ENCODE measurements around the gene RBP5.

Gene RBP5, protein sequence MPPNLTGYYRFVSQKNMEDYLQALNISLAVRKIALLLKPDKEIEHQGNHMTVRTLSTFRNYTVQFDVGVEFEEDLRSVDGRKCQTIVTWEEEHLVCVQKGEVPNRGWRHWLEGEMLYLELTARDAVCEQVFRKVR

DNA sequence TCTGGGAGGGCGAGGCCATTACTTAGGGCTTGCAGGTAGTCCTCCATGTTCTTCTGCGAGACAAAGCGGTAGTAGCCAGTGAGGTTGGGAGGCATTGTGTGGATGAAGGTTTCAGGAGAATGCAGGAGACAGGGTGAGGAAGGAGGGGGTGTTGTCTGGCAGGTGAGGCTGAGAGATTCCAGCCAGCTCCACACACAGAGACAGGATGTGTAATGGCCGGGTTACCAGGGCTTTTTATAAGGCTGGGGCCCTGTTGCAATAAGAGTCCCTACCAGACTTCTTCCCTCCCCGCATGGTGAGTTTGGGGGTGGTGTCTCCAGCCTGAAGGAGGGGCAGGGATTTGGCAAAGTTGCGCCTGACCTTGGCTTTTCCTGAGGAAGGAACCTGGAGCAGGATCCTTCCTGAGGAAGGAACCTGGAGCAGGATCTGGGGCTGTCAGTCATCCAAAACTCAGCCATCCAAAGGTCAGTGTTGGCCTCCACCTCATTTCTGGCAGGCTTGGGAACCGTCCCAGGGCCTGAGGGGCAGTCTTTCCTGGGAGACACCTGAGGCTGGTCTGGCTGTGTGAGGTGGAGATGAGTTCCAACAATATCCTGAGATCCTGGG, at the start of gene RBP5:
Gene RBP5 (minus strand): TSS at position 209 of the 606 bp plus-strand sequence. CDS start 114 bp downstream, at position 95.
- DNase-seq: no peak

DNA sequence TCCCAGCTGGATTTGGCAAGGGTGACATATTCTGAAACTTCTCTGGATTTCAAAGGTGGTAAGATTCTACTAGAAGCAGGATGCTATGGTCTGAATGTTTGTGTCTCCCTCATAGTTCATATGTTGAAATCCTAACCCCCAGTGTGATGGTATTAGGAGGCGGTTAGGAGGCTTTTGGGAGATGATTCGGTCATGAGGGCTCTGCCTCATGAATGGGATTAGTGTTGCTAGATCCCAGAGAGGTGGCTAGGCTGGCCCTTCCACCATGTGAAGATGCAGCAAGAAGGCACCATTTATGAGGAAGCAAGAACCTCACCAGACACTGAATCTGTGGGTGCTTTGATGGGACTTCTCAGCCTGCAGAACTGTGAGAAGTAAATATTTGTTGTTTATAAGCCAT, 49.8 kb upstream of the RBP5 start:
- no peak for DNase-seq

DNA sequence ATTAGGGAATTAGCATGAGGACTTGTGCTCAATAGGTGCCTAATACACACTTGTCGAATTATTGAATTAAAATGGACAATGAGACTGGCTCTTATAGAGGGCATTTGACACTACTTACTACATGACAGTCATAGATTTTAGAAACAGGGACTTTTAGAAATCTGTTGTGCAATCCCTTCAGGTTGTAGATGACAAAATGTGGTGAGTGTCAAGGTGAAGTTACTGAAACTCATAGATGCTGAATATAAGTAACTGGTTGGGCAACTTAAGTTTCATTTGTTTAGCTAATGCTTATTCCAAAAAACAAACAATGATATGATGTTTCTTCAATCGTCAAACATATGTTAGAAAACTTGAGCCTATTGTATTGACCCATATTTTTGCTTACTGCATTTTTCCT, 47.9 kb upstream of the RBP5 start:
- DNase-seq: no peak

DNA sequence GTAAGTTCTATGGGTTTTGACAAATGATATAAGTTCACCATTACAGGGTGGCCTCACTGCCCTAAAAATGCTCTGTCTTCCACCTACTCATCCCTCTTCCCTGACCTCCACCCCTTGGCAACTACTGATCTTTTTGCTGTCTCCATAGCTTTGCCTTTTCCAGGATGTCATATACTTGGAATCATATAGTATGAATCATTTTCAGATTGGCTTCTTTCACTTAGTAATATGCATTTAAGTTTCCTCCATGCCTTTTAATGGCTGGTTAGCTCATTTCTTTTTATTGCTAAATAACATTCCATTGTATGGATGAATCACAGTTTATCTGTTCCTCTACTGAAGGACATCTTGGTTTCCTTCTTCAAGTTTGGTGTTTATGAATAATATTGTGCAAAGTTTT, 46.8 kb upstream of the RBP5 start:
- no peak for DNase-seq

DNA sequence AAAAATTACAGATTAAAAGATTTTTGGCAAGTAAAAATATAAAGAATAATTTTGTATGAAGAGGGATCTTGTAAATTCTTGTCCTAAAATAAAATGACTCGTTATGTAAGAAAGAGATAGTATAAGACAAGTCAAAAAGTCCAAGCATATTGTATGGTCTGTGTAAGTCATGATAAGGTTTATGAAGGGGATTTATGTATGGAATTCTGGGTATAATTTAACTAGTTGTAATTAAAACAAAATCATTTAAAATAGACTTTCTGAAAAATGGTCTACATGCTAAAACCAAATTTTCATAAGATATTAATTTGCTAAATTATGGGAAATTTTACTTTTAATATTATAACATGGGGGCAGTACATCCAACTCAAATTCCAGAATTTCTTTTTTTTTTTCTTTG, 43.2 kb upstream of the RBP5 start:
- no peak for DNase-seq

DNA sequence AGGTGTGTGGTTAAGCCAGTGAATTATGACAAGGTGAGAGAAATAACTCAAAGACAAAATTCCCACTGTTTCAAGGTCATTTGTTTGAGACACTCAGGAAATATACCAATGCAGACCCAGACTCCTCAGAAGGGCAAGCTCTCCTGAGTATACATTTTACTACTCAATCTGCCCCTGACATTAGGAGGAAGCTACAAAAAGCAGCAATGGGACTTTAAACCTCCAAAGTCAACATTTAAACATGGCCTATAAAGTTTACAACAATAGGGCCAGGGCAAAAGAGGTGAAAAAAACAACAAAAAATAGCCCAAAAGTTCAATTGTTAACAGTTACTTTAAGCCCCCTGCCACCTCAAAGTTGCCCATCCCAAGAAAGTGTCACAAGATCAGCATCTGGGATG, 41.3 kb upstream of the RBP5 start:
- DNase-seq: no peak

DNA sequence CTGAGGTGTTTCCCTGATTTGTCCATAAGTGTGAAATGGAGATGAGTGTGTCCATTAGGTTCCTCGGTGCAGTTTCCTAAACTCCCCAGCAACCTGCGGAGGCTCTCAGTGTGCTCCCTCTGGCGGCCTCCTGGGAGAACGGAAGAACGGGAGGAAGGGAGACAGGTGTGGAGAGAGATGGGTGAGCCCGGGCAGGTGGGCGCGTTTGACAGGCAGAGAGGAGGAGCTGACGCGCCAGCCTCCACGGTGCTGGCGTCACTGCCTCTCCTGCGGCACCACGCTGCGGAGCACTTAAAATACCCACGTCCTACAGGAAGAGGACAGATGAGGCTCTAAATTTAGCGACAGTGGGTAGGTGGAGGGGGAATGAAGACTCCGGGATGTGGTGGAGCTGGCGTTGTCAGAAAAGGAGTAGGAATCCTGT, 34.0 kb upstream of the RBP5 start:
- DNase-seq: no peak

DNA sequence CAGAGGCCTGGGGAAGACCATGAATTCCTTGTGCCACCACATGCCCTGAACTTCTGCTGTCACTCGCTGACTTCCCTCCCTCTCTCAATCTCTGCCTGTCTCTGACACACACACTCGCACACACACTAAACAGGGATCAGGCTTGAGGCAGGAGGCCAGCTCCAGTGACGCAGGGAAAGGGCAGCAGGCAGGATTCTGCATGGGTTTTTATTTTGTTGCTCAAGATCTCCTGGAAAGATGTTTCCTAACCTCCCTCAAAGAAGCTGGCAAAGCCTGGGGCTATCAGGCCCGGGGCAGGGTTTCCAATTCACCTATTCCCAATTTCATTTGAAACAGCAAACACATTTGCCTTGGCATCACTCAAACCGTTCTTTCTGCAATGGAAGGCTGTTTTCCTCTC, 33.1 kb upstream of the RBP5 start:
- DNase-seq: no peak

DNA sequence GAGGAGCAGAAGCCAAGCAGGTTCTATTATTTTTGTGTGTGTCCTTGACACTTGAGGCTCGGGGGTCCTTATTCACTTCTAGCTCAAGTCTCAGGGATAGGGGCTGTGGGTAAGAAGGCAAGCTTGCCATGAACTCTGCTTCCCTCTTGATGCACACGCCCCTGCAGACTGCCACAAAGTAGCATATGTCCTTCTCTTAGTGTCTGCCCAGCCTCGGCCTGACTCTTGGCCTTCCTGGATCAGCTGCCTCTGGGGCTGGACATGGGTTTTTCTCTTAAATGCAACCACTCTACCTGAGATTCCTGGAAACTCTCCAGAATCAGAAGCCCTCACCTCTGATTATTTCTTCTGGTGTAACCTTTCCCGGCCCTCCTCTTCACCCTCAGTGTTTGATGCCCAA, 32.6 kb upstream of the RBP5 start:
- no peak for DNase-seq

DNA sequence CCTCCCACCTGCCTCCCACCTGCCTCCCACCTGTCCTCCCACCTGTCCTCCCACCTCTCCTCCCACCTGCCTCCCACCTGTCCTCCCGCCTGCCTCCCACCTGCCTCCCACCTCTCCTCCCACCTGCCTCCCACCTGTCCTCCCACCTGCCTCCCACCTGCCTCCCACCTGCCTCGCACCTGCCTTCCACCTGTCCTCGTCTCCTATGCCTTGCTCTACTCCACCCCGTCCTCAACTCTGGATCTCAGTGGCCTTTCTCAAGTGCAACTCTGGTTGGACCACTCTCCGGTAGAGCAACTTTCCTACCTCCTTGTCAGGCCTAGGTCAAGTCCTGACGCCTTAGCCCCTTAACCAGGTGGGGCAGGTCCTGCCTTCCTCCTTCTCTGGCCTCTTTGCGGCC, 31.5 kb upstream of the RBP5 start:
- no peak for DNase-seq

DNA sequence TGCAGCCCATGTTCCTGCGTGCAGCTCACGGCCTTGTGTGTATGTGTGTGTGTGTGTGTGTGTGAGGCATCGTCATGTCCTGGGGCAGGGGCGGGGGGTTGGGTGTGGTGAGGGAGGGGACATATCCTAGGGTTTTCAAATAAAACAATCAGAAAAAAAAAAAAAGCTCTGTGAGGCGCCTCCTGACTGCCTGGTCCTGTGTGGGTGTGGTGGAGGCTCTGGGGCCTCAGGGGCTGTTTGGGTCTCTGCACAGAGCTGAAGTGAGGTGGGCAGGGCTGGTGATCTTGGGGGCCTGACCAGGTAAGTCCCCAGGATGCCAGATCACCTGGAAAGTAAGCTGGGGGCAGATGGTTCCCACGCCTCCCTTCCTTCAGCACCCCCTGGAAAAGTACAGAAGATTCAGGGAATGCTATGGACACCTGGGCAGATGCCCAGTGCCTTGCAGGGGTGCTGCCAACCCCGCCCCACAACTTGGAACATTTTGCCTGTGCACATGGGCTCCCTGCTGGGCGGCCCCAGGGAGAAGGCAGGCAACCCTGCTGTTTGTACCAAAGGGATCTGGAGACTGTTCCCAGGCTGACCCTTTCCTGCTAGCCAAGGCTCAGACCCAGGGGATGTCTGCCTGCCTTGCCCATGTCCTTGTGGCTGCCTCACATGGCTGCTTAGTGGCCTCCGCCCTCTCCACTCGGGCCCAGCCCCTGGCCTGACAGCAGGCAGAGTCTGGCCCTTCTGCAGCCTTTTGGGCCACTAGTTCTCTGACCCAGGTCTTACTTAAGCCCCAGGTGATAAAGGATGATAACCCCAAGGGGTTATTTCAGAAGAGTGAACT, 30.3 kb upstream of the RBP5 start:
- no peak for DNase-seq

DNA sequence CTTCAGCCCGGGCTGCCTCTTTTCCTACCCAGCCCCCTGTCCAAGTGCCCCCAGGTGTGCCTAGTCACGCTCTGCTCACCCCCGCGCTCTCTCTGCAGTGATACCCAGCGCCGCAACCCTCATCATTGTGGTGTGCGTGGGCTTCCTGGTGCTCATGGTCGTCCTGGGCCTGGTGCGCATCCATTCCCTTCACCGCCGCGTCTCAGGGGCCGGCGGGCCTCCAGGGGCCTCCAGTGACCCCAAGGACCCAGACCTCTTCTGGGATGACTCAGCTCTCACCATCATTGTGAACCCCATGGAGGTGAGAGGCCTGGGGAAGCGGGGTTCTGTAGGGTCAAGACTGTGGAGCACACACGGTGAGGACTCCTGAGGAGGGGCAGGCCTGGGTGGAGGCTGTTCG, 28.7 kb upstream of the RBP5 start:
- DNase-seq: no peak

DNA sequence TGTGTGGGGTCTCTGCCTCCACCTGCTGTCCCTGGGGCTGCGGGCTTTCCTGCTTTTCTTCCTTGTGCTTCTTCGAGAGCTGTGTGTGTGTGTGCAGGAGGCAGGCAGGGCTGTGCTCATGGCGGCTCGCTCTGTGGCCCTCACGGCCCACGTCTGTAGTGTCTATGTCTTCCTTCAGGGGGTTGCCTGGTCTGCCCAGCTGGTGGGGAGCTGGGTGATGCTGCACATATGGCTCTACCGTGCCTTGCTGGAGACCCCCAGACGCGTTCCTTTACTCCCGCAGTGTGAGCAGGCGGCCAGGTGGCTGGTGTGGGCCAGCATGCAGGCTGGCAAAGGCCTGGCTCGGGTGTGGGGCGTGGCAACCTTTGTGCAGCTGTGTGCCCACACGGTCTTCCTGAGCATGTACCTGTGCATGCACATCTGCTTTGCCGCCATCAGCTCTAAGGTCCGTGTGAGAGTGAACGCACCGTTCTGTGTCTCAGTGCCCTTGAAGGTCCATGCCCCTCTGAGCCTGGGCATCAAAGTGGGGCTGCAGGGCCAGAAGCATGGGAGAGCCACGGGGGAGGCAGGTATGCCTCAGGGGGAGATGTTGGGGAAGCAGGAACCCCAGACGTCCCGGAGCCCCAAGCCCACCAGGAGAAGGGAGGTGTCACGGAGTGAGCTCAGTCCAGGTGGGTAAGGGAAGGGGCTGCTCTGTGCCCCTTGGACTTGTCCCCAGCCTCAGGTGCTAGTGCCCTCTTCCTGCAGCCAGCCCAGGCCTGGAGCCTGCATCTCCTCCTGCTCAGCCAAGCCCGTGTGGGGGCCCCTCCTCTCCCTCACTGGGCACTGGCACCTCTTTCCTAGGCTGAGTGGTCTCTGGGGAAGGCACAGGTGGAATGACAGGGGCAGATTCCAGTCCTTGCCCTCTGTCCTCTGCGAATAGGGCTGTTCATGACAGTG, 27.8 kb upstream of the RBP5 start:
- DNase-seq: no peak

DNA sequence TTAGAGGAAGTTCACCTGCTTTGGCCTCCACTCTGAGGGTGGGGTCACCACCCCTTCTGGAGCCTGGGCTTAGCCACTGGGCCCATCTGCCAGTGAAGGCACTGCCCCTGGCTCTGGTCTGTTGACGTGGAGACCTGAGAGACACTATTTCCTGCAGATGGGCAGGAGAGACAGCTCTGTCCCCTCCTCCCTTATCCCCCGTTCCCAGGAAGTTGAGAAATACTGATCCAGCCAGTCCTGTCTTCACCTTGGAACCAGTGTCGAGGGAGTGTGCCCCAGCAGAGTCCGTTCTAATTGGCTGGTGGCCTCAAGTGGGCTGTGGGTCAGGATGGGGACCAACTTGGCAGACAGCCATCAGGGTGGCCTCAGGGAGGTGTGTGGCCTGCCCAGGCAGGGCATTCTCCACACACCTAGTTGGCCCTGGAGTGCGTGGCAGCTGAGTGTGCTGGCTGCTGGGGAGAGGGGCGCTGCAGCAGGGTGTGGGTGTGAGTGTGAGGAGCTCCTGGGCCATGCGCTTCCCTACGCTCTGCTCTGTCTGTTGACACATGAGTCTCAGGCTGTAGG, 26.9 kb upstream of the RBP5 start:
- no peak for DNase-seq

DNA sequence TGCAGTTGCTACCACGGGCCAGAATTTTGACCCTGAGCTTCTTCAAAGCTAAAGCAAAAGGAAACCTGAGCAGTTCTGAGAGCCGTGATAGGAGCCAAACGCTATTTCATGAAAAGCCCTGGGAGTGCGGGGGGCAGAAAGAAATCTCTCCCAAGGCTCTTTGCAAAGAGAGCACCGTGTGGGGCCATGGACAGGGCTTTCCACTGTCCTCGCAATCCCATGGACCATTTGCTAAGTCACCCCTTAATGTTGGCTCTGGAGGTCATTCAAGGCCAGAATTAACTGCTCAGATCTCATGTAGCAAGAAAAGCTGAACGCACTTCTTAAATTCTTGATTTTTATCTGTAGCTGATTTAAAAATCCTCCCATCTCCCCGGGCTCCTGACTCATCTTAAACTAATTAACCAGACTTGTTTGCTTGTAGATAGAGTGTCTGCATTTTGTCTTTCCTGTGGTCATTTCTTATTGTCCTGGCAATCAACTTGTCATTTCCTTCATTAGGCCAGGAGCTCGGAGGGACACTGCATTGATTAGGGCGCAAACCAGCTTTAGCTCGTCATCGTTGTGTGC, 26.3 kb upstream of the RBP5 start:
- DNase-seq: no peak

DNA sequence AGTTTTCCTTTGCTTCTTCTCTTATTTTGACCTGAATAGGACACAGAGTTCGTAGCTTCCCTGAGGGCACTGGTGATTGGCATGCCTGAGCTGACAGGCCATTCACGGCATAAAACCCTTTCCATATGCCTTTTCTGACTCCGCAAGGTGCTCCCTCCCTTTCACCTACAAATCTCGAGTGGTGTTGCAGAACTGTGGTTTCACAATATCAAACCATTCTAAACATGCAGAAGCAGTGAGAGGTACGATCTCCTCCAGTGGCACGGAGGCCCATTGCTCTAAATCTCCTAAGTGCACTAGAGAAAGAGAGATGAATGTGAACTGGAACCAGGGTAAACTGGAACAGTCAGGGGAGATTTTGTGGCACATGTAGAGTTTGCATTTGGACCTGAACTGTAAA, 25.4 kb upstream of the RBP5 start:
- no peak for DNase-seq

DNA sequence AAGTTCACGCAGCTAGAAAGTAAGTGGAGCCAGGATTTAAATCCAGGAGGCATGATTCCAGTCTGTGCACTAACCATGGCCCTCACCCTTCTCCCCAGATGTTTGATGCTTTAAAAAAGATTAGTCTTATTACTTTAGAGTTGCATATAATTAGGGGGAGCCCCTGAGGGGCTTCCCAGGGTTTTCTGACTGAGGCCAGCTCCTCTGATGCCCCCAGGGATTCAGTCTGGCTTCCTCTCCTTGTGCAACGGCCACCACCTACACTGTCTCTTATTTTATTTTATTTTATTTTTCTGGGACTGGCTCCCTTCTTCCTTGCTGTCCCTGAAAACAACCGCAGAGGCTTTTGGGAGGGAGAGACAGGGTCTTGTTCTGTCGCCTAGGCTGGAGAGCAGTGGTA, 24.1 kb upstream of the RBP5 start:
- no peak for DNase-seq

DNA sequence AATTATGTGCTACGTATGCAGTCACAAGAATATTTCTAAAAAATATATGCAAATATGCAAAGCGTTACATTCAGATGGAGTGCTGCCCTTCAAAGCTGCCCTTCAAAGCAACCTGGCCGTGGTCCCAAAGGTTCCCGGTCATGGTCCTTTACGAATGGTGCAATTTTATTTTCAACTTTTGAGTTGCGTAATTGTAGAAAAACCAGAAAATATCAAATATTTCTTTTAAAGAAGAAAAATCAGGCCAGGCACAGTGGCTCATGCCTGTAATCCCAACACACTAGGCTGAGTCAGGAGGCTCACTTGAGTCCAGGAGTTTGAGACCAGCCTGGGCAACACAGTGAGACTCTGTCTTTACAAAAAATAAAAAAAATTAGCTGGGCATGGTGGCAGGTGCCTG, 22.8 kb upstream of the RBP5 start:
- DNase-seq: no peak

DNA sequence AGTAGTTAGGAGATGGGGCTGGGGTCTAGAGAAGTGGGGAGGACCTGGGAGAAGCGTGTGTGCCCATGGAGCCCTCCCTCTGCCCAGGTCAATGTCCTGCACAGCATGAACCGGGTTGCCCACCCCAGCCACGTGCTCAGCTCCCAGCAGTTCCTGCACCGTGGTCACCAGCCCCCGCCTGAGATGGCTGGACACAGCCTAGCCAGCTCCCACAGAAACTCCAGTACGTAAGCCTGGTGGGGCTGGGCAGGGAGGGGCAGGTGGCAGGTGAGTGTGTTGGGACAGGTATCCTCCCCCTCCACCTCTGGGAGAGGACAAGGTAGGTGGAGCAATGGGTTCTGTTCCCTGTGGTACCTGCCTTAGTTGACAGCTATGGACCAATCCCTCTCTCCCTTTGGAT, 22.2 kb upstream of the RBP5 start:
- DNase-seq: no peak

DNA sequence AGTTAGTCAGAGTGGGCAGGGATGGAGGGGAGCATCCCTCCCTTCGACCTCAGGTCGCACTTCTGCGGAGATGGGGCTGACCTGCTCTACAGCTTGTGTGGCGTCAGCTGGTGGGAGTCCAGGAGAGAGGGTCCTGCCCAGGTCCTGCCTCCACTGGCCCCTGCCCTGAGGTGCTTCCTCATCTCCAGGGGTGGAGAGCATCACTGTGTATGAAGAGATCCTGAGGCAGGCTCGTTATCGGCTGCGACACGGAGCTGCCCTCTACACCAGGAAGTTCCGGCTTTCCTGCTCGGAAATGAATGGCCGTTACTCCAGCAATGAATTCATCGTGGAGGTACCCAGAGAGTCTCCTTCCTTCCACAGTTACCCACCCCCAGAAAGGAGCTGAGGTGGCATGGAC, 21.7 kb upstream of the RBP5 start:
- DNase-seq: no peak

DNA sequence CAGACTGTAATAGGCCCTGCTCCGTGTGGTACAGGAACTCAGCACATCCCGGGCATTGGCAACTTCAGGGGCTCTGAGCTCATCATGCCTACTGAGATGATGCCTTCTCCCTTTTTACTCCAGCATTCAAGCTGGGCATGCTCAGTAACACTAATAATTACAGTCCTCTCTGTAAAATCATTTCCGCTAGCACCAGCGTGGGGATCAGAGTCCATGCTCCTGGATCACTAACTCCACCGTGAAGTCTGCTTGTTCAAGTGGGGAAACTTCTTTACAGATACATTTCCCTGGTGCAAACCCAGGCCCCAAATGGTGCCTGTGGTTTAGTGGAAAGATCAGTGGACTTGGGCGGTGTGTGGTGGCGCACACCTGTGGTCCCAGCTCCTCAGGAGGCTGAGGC, 18.2 kb upstream of the RBP5 start:
- no peak for DNase-seq

DNA sequence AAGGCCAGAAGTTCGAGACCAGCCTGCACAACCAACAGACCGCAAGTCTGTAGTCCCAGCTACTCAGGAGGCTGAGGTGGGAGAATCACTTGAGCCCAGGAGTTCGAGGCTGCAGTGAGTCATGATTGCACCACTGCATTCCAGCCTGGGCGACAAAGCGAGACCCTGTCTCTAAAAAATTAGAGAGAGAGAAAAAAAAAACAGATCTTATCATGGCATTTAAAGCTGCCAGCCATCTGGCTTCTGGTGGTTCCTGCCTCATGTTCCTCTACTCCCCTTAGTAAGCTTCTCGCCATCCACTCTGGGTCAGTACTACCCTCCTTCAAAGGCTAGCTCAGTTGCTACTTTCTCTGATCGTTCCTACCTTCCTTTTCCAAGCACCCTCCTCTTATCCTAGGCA, 17.5 kb upstream of the RBP5 start:
- no peak for DNase-seq

DNA sequence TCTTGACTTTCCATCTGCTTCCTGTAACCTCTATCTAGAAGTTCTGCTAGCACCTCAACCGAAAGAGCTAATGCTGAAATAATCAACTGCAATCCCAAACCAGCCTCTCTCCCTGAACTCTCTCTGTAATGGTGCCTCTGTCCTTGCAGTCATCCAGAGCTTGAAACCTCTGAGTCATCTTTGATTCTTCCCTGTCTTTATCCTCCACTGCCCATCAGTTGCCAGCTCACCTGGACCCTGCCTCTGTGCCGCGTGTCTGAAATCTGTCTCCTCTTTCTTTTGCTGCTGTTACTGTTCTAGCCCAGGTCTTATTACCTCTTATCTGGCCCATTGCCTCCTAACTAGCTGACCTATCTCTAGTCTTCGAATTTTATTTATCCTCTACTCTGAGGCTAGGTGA, 17.0 kb upstream of the RBP5 start:
- DNase-seq: no peak
